Endometrial microvascular endothelial cells (primary cell): ENCODE measurements around the gene CCDC85B. TPM values are rescaled to one million over a fixed set of nuclear protein-coding genes. Genes with fewer than 3 reads are reported as not detected.

Experiments
- in situ Hi-C: cut with HindIII; loops from 2 replicates; pipeline ENCODE4 v1.10.0; 2017; ENCODE audit warnings: low sequenced_read_pairs, low pct_unique_long_range_greater_than_20kb; ENCODE audit errors: inconsistent ontology term
- total RNA-seq: library from RNA; depleted of rRNA; stranded (reverse); fragments of >200 nt; gene quantifications from one replicate; pipeline ENCODE4 v1.2.3, GENCODE V29; 2015; ENCODE audit errors: inconsistent ontology term

CCDC85B gene
- total RNA-seq, 1 donor from 2014 or later = 133 TPM

DNA sequence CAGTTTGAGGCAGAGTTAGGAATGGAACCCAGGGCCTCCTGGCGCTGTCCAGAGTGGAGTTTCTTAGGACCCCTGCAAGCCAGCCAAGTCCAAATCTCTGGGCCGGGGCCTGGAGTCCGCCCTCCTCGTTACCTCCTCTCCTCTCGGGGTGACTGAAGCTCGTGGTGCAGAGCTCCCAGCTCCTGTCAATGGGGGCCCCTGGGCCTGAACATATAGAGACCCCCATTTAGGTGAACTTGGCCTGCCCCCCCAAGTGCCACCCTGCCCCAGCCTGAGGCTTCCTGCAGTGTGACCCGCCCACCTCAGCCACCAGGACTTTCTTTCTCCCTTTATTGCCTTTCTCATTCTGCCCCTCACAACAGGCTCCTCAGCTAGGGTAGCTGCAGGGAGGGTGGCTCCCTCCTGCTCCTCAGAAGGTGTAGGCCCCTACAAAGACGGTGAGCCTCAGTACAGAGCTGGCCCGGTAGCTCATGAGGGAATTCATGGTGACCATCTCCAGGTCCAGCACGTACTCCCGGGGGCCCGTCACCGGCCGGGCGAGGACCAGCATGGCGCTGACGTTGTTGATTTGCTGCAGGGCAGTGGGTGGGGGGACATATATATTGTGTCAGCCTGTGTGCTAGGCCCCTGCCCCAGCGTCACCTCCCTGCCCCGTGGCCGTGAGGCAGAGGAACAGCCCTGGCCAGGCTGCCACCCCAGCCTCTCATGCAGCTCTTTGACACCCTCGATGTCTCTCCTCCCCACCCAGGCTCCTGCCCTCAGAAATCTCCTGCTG lies 23.8 kb upstream of the CCDC85B start:
- in situ Hi-C loops = no loop called here

DNA sequence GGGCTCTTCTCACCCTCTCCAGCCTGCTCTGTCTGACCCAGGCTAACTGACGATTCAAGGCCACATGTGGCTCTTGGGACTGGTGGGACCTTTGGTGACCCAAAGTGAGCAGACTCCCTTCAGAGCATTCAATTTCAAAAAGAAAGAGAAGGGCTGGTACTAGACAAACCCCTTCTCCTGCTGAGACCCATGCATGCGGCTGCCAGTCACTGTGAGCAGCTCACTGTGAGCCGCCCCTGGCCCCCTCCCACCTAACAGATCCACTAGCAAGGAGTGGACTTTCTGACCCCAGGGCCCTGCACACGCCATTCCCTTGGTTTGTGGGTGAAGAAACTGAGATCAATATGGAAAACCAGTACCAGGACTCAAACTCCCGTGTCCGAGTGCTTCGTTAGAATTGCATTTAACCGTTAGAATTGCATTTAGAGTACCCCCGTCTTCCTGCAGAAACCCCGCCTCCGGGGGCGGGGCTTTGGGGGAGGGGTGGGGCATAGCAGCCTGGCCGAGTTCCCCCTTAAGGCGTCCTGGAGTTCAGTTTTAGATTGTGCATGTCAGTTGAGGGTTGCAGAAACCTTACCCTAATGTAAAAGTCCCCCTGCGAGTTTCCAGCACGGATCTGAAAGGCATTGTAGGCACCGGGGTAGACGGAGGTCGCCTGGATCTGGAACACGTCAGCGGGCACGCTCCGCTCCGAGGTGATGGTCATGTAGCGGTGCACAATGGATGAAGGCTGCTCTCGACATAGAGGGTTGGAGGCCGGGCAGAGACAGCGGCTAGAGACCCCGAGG lies 23.0 kb upstream of the CCDC85B start:
- in situ Hi-C loops = no loop called here

DNA sequence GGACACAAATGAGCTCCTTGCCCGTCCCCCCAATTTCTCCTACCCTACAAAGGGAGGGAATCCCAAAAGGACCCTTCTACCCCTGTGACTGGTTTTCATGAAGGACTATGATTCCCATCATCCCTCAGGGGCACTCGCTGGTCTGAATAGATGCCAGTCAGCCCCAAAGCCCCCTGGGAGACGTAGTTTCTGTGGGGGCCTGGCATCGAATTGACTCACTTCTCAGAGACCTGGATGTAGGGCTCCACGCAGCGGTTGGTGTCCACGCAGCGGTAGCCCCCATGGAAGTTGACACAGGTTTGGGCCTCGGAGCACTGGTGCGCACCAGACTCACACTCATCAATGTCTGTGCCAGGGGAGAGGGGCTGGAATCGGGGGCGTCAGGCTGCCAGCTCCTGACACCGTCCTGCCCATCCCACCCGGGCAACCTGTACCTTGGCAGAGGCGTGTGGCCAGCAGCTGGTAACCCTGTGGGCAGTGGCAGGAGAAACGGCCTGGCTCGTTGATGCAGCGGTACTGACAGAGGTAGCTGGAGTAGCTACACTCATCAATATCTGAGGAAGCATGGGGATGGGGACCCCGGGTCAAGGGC lies 22.3 kb upstream of the CCDC85B start:
- in situ Hi-C loops = no loop called here

DNA sequence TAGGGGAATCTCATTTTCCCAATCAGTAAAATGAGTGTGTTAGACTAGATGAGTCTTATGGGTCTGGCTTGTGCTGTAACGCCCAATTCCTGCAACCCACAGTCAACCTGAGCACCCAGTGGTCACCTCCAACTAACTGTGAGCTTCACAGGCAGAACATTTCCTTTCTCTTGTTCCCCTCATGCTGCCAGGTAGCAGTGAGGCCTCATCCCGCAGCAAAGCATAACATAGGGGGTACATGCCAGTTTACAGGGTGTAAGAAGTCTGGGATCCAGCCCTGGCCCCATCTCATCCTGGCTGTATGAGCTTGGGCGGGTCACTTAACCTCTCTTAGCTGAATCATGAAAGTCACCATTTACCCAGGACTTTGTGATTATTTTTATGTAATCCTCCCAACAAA lies 21.6 kb upstream of the CCDC85B start:
- in situ Hi-C loops = no loop called here

DNA sequence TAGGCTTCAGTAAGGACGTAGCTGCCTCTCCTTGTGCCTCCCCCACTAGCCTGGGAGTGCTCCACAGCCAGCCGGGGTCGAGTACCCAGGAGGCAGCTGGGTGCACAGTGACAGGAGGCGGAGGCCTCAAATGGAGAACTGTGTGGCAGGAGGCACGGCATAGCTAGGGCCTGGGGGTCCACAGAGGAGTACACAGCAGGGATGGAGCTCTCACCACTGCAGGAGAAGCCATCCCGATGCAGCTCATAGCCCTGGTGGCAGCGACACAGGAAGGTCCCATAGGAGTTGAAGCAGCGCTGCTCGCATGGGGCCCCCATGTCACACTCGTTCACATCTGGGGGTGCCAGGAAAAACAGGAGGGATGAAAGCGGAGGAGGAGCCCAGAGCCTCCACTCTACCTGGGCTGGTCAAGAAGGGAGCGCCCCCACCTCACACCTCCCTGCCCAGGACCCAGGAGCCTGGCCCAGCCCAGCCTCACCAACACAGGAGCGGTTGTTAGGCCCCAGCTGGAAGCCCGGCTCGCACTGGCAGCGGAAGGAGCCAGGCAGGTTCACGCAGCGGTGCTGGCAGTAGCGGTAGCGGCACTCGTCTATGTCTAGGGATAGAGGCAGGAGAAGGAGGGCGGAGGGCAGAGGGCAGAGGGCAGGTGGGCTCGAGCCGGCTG lies 20.7 kb upstream of the CCDC85B start:
- in situ Hi-C loops = no loop called here

DNA sequence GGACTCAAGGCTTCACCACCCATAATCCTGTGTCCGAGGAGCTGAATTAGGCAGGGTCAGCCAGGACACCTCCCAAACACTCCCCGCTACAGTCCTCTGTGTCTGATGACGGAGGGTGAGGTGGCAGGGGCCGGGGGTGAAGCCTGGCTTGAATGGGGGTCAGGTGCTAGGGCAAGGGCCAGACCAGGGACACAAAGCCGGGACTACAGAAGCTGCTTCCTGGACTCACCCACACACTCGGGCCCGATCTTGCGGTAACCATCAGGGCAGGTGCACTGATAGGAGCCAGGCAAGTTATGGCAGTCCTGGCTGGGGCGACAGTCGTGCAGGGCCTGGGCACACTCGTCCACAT lies 20.2 kb upstream of the CCDC85B start:
- in situ Hi-C loops = no loop called here

DNA sequence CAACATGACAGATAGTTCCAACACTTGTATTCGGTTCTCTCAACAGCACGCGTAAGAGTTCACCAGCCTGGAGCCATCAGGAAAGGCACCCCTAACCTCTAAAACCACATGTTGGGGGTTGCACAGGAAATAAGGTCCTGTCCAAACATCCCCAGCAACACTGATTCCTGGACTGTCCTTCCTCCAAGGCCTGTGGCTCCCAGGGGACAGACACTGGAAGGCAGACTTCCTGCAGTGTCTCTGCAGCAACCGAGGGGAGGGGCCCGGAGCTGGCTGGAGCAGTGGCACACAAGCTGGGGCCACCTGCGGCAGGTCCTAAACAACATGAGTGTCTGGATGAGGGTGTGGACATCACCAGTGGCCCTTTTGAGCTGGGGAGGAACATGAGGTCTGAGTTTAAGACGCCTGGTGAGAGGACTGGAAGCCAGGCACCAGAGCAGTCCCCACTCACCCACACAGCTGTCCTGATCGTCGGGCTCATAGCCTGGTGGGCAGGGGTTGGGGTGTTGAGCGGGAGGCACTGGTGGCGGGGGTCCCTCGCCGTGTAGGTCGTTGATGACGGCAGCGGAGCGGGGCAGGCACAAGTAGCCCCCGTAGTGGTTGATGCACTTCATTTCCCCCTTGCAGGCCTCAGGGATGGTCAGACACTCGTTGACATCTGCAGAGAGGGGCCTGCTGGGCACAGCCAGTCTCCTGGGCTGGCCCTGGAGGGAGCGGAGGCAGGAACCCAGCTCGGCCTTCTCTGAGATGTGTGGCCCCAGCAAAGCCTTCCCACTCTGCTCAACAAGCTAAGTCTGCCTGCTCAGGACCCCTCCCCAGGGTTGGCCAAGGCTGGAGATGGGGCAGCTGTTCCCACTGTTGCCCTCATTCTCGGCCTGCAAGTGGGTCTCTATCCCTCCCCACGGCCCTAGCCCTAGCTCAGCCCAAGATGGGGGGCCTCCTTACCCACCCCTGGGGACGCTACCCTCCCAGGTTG lies 19.5 kb upstream of the CCDC85B start:
- in situ Hi-C loops = no loop called here

DNA sequence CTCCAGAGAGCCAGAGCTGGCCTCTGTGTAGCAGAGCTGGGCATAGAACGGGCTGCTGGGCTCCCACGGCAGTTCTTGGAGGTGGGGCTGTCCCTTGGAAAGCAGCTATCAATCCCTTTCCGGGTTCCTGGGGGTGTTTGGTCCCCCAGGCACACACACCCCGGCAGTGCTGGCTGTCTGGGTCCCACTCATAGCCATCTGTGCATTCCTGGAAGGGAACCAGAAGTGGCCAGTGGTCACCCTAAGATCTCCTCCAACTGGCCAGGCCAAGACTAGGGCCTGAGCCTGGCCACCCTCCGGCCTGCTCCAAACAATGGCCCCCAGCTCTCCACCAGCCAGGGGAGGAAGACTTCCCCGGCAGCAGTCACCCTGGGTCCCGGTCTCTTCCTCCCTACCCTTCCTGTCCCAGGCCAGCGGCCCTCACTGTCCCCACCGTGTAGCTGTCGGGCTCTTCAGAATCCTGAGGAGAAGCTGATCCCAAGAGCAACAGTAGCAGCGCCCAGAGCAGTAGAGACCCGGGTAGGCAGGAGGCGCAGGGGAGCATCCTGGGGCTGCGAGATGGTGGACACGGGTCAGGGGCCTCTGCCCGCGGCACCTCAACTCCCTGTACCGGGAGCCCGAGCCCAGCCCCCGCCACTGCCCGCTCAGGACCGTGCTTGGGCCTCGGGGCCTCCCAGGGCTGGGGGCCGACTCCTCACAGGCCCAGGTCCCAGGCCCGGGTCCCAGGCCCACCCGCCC lies 18.5 kb upstream of the CCDC85B start:
- in situ Hi-C loops = no loop called here

DNA sequence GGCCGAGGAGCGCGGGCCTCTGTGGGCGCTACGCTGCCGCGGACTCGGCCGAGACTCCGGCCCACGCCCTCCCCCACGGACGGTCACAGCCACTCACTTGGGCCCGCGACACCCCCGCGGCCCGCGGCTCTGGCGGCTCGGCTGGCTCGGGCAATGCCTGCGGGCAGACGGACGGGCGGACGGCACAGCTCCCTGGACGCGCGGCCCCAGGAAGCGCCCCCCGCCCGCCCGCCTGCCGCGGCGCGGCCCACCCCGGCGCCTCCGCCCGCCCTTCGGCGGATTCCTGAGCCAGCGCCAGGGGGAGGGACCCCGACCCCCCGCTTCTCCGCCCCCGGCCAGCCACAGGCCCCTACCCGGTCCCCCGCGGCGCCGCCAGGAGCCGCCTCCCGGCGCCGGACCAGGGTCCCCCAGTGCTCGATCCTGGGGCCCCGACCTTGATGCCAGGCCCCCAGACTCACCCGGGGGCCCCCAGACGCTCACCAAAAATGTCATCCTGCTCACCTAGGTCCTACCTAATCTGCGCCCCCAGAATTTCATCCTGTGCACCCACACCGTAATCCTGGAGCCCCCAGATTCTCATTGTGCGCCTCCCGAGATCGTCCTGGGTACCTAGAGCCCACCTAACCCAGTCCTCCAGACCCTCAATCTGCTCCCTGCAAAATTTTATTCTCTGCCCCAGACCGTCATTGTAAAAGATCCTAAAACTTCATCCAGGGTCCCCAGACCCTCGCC lies 17.7 kb upstream of the CCDC85B start, which contains the start of gene EFEMP2:
TSS of gene EFEMP2 (minus strand) at position 215 of the 732 bp plus-strand sequence. CDS start 446 bp downstream, outside the sequence.
- in situ Hi-C loops = no loop called here

DNA sequence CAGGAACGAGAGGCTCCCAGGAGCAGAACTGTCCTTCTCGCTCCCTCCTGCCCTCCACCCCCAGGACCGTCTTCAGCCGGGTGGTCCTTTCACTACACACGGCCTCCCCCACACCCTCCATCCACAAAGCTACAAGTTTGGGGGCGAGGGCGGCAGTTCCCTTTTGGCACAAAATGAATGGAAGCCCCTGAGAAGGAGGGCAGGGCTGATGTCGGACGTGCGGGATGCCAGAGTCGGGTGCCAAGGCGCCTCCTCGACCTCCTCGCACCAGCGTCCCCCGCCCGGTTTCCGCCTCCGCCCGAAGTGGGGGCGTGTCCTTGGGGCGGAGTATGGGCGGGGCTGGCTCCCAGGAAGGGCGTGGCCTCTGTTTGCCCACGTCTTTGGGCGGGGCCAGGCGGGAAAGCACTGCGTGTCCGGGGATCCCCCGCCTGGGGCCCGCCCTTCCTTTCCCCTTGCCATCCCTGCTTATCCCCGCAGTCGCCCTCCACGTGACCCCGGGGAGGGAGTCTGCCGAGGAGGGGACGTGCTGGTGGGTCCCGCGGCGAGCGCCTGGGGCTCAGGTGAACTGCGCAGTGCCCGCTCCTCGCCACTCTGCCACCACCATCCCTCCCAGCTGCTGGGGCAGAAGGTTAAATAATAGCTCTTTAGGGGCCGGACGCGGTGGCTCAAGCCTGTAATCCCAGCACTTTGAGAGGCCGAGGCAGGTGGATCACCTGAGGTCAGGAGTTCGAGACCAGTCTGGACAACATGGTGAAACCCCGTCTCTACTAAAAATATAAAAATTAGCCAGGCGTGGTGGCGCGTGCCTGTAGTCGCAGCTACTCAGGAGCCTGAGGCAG lies 16.9 kb upstream of the CCDC85B start:
- in situ Hi-C loops = no loop called here

DNA sequence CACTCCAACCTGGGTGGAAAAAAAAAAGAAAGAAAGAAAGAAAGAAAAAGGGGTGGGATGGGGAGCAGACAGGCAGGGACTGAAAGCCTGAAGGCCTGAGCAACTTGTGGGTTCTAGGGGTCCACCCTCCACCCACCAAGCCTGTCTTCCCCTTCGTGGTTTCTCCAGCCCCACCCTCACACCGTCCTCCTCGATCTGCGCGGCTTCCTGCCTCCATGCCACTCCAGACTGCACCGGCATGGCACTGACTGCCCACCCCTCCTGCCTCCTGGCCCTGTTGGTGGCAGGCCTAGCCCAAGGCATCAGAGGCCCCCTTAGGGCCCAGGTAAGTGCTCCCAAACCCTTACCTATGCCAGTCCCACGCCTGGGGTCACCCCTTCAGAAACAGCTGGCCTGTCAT lies 10.9 kb upstream of the CCDC85B start, which contains the start of gene CTSW:
TSS of gene CTSW (plus strand) at position 221 of the 400 bp plus-strand sequence. CDS start at position 239, 18 bp downstream.
- in situ Hi-C loops = no loop called here

DNA sequence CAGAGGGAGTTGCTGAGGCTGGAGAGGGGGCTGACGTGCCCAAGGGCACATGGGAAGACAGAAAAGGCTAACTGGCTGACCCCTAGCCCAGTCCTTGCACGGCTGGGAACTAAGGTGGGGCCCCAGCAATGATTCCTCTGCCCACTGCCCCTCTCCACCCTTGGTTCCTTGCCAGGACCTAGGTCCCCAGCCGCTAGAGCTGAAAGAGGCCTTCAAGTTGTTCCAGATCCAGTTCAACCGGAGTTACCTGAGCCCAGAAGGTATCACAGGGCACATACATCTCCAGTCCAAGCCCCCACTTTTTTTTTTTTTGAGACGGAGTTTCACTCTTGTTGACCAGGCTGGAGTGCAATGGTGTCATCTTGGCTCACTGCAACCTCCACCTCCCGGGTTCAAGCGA lies 10.4 kb upstream of the CCDC85B start:
- in situ Hi-C loops = no loop called here

DNA sequence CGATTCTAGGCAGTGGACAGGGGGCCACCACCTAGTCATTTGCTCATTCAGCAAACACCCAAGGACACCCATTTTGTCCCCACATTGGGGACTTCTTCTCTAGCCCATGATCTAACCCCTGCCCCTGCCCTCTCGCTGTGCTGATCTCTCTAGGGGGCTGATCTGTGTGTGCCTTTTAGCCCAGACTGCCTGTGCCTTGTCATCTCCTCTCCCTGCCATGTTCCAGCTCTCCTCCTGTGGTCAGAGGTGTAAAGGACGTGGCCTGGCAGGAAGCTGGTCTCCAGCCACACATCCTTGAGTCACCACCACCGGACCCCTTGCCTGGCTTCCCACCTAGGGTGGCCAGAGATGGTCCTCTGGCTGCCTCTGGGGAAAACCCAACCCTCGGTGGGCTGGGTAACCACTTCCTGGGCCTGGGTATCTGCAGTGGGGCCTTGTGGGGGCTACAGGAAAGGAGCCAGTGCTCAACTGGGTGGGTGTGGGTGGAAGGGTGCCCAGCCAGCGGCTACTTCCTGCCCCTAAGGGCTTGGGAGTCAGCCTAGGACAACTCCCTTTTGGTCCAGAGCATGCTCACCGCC lies 9.5 kb upstream of the CCDC85B start:
- in situ Hi-C loops = no loop called here

DNA sequence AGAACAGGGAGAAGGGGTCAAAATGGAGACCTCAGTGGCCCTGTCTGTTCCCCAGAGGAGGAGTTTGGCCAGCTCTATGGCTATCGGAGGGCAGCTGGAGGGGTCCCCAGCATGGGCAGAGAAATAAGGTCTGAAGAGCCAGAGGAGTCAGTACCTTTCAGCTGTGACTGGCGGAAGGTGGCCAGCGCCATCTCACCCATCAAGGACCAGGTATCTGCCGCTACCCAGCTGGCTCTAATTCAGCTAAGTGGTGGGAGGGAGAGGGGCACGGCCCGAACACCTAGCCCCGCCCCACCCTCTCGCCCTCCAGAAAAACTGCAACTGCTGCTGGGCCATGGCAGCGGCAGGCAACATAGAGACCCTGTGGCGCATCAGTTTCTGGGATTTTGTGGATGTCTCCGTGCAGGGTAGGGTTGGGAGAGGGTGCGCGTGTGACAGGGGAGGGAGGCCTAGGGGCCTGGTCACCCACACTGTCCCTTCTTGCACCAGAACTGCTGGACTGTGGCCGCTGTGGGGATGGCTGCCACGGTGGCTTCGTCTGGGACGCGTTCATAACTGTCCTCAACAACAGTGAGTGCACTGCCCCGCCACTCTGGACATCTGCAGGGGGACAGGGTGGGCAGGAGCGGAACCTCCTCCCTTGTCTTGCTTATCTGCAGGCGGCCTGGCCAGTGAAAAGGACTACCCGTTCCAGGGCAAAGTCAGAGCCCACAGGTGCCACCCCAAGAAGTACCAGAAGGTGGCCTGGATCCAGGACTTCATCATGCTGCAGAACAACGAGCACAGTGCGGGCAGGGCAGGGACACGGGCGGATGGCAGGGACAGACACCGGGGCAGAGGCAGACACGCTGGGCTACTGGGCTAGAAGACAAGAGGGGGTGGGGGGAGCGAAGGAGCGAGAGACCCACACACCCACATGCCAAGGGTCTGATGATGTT lies 8.1 kb upstream of the CCDC85B start:
- in situ Hi-C loops = no loop called here
